Hematopoietic multipotent progenitor cell treated with erythropoietin and hydrocortisone succinate and interleukin-3 and kit ligand, for 17 days (in vitro differentiated cells): ENCODE measurements around the gene CTTNBP2NL.
"Not testable (repeated sequence)": the region's sequence is repeated elsewhere in the genome, so short reads cannot be mapped to it uniquely, and the experiment has no call there.

Source experiments
- DNase-seq: peaks from one replicate; pipeline ENCODE4 v3.0.0-alpha.2; 2015; ENCODE audit warnings: low spot score

CTTNBP2NL gene

GRCh38 chr1:112465122-112465521, 69.1 kb downstream of the CTTNBP2NL start:
- no peak for DNase-seq

- peak; percentile 85 for DNase-seq
Measured at GRCh38 chr1:112466078-112466660, 70.2 kb downstream of the CTTNBP2NL start.

GRCh38 chr1:112470324-112470723, 74.3 kb downstream of the CTTNBP2NL start:
- DNase-seq = not testable (repeated sequence)

GRCh38 chr1:112470966-112471365, 75.0 kb downstream of the CTTNBP2NL start:
- DNase-seq = no peak

GRCh38 chr1:112472142-112472541, 76.1 kb downstream of the CTTNBP2NL start:
- DNase-seq = no peak

GRCh38 chr1:112477550-112477949, 81.5 kb downstream of the CTTNBP2NL start:
- no peak for DNase-seq

GRCh38 chr1:112478314-112478713, 82.3 kb downstream of the CTTNBP2NL start:
- no peak for DNase-seq

GRCh38 chr1:112486063-112486462, 90.0 kb downstream of the CTTNBP2NL start:
- not testable (repeated sequence) for DNase-seq

GRCh38 chr1:112487686-112488085, 91.7 kb downstream of the CTTNBP2NL start:
- DNase-seq = not testable (repeated sequence)

GRCh38 chr1:112488141-112488540, 92.1 kb downstream of the CTTNBP2NL start:
- no peak for DNase-seq

- no peak for DNase-seq
Measured at GRCh38 chr1:112492076-112492475, 96.1 kb downstream of the CTTNBP2NL start.

GRCh38 chr1:112493351-112493750, 97.3 kb downstream of the CTTNBP2NL start:
- DNase-seq = no peak

- no peak for DNase-seq
Measured at GRCh38 chr1:112496290-112496689, 100.3 kb downstream of the CTTNBP2NL start.

GRCh38 chr1:112501810-112502641, 106.0 kb downstream of the CTTNBP2NL start:
- DNase-seq = peak; percentile 9

- no peak for DNase-seq
Measured at GRCh38 chr1:112502826-112503225, 106.8 kb downstream of the CTTNBP2NL start.

GRCh38 chr1:112504001-112504660, 108.1 kb downstream of the CTTNBP2NL start:
- DNase-seq = no peak

- DNase-seq = no peak
Measured at GRCh38 chr1:112504661-112505399, 108.8 kb downstream of the CTTNBP2NL start.

- no peak for DNase-seq
Measured at GRCh38 chr1:112505400-112505785, 109.4 kb downstream of the CTTNBP2NL start.

- DNase-seq = no peak
Measured at GRCh38 chr1:112505878-112506277, 109.9 kb downstream of the CTTNBP2NL start.

- no peak for DNase-seq
Measured at GRCh38 chr1:112506306-112506705, 110.3 kb downstream of the CTTNBP2NL start.

- DNase-seq = no peak
Measured at GRCh38 chr1:112506731-112507130, 110.7 kb downstream of the CTTNBP2NL start.

- DNase-seq = no peak
Measured at GRCh38 chr1:112507336-112507735, 111.3 kb downstream of the CTTNBP2NL start.
